Midbrain (tissue), 1 donor: ENCODE results near the gene SNPH.
A peak's percentile ranks its signal among the peaks of the same experiment; 100 is the strongest.

Source experiments
- DNase-seq: peaks from one replicate; lab custom pipeline; 2025; lab: John Stamatoyannopoulos, UW

SNPH gene

GRCh38 chr20:1264727-1265126 lies 1.4 kb upstream of the SNPH start:
- DNase-seq = no peak

- DNase-seq = no peak
Observed at GRCh38 chr20:1265226-1265915, 723 bp upstream of the SNPH start.

DNA sequence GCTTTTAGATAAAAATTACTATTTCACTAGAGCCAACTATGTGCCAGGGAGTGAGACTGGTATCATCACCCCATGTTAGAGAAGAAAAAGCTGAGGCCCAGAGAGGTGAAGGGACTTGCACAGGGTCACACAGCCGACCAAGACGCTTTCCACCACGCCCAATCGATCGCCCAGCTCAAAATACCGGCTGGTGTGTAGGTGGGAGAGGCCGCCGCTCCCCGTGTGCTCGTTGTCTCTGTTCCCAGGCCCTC lies 253 bp upstream of the SNPH start:
- DNase-seq = no peak

DNA sequence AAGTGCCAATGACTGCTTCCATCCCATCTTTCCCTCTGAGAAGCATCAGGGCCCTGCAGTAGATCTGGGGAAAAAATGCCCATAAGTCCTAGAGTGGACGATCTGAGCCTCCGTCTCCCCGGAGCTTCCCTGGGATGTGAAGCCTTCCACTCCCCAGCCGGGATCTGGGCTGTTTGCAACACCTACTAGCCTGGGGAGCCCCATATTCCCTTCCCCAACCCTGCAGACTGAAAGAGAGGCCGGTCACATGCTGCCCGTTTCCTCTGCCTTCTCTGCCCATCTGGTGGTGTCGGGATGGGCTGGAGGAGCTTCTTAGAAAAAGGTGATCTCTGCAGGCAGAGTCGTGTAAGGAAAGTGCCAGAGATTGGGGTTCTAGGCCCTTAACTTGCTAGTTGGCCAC lies 1.1 kb downstream of the SNPH start:
- no peak for DNase-seq

- DNase-seq = no peak
Observed at GRCh38 chr20:1267809-1268374, 1.8 kb downstream of the SNPH start.

DNA sequence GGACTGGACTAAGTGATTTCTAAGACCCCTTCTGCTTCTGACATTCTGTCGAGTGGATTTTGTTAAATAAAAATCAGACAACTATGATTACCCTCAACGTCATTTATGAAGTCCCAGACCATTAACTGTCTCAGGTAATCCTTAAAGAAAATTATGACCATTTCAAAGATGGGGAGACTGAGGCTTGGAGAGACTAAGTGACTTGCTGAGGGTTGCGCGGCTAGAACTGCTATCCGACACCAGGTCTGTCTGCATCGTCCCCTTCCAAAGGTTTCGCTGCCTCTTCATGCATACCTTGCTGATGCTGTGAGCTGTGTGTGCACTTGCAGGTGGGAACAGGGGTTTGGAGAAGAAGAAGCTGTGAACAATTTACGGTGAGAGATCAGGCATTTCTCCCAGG lies 3.1 kb downstream of the SNPH start:
- no peak for DNase-seq

DNA sequence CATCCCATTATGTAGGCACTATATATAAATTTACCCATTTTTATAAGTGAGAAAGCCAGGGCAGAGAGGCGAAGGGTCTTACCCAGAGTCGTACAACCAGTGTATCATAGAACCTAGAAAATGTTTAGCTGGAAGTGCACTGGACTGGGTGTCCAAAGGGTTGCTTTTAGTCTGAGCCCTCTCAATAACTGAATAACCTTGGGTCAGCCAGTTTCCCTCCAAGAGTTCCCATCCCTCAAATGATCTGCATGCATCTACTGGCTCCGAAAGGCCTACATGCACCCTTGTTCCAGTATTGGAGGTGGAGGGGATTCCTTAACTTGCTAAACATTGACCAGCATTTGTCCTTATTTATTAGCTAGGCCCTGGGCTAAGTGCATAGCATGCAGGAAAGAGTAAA lies 3.8 kb downstream of the SNPH start:
- DNase-seq = no peak

- DNase-seq = peak; percentile 54
Observed at GRCh38 chr20:1272368-1273100, 6.4 kb downstream of the SNPH start.

DNA sequence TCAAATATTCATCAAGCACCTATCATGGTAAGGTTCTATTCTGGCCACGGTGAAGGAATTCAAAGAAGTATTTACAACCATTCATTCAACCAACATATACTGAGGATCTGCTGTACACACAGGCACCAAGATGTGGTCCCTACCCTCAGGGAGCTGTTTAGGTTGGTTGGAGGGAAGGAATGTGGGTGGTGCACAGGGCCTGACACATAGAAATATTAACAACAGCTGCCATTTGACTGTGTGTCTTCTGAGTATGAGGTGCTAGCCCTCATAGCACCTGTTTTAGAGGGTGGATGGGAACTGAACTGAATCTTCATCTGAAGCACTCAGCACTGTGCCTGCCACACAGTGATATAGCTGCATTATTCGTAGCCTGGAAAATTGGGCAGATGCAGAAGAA lies 7.3 kb downstream of the SNPH start:
- no peak for DNase-seq

GRCh38 chr20:1274485-1275311 lies 8.6 kb downstream of the SNPH start:
- DNase-seq = no peak

- no peak for DNase-seq
Observed at GRCh38 chr20:1275919-1276318, 9.8 kb downstream of the SNPH start.

DNA sequence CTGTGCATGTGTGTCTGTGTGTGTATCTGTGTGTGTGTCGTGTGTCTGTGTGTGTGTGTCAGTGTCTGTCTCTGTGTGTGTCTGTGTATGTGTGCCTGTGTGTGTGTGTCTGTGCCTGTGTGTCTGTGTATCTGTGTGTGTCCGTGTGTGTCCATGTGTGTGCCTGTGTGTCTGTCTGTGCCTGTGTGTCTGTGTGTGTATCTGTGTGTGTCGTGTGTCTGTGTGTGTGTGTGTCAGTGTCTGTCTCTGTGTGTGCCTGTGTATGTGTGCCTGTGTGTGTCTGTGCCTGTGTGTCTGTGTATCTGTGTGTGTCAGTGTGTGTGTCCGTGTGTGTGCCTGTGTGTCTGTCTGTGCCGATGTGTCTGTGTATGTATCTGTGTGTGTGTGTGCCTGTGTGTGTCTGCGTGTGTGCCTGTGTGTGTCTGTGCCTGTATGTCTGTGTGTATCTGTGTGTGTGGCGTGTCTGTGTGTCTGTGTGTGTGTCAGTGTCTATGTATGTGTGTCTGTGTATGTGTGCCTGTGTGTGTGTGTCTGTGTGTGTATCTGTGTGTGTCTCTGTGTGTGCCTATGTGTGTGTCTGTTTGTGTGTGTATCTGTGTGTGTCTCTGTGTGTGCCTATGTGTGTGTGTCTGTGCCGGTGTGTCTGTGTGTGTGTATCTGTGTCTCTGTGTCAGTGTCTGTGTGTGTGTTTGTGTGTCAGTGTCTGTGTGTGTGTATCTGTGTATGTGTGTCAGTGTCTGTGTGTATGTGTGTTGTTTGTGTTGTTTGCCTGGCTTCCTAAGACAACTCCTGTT lies 11.6 kb downstream of the SNPH start:
- no peak for DNase-seq

GRCh38 chr20:1278993-1279392 lies 12.9 kb downstream of the SNPH start:
- no peak for DNase-seq

GRCh38 chr20:1280195-1281102 lies 14.4 kb downstream of the SNPH start:
- DNase-seq = no peak

DNA sequence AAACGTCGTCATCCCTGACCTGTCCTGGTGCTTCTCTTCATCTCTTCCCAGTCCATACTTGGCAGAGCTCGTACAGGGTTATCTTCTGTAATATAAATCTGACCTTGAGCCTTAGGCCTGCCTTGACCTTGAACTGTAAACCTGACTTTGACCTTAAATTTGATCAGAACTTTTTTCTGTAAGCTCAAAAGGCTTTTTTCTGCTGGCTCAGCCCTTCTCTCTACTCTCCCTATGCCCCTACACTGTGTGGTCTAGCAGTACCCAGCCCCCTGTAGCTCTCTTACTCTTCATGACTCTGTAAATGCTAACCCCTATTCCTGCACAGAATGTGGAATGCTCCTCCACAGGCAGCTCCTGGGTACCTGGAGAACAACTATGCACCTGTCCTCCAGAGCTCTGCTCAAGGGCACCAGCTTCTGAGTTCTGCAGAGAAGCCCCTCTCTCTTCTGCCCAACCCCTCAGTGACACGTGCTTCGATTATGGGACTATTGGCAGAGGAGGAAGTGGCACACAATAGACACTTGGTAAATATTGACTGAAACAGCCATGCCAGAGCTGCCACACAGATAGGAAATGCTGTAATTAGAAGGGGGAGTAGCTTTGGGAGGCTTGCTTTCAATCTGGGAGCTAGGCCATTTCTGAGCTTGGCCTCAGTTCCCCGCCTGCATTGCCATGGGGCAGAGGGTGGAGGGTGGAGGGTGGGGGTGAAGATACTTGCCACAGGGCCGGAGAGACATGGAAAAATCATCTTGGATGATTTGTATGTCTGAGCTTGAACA lies 15.4 kb downstream of the SNPH start:
- DNase-seq = peak; percentile 10

DNA sequence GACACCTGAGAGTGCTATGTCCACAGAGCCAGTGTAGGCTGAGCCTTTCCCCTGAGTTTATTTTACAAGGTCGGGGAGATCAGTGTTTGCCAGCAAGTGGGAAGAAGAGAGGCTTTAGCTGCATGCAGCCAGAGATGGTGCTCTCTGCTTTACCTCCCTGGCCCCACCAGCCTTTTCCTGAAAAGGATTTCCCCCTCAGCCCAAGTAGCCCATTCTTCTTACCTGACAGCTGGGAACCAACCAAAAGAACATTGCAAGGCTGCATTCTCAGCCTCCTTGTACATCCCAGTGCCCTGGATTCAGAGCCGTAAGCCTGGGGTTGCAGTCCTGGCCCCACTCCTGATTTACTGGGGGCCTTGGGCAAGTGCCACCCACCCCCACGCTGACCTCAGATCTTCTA lies 16.9 kb downstream of the SNPH start:
- no peak for DNase-seq

GRCh38 chr20:1283522-1284510 lies 17.7 kb downstream of the SNPH start:
- no peak for DNase-seq

GRCh38 chr20:1286267-1287024 lies 20.4 kb downstream of the SNPH start:
- no peak for DNase-seq
